GM23338 (cell line): ENCODE measurements around the gene SPP2. TPM values are rescaled to one million over a fixed set of nuclear protein-coding genes. Genes with fewer than 3 reads are reported as not detected.

Experiments
- ATAC-seq: fragments of 200-7000 bp; cut with Tn5 transposase; 3 replicates; pipeline ENCODE4 v1.9.1; 2020
- DNase-seq: peaks from one replicate; pipeline ENCODE4 v3.0.0-alpha.2; 2015; ENCODE audit warnings: low spot score
- H2AFZ ChIP-seq: fragments of 200-600 bp; sonication (generic); 2 replicates; pipeline ENCODE4 v1.8.0; 2016; ENCODE audit warnings: antibody characterized with exemption, mild to moderate bottlenecking, moderate library complexity
- H3F3A ChIP-seq: fragments of 200-600 bp; sonication (generic); replicated peaks from 2 replicates; pipeline ENCODE4 v1.8.0; 2017; ENCODE audit warnings: antibody characterized with exemption, mixed run types, low read depth
- H3K27ac ChIP-seq: fragments of 200-600 bp; sonication (generic); 2 replicates; pipeline ENCODE4 v1.6.1; 2016; ENCODE audit warnings: low read depth
- H3K27me3 ChIP-seq: fragments of 200-600 bp; sonication (generic); 2 replicates; pipeline ENCODE4 v1.8.0; 2016; ENCODE audit warnings: mild to moderate bottlenecking, mixed run types, moderate library complexity; ENCODE audit not compliant: insufficient read depth
- H3K36me3 ChIP-seq: fragments of 200-600 bp; sonication (generic); 2 replicates; pipeline ENCODE4 v1.8.0; 2016; ENCODE audit warnings: mild to moderate bottlenecking; ENCODE audit not compliant: insufficient read depth
- H3K4me1 ChIP-seq: fragments of 200-600 bp; sonication (generic); 2 replicates; pipeline ENCODE4 v1.8.0; 2016; ENCODE audit warnings: mild to moderate bottlenecking, moderate library complexity; ENCODE audit not compliant: insufficient read depth
- H3K4me2 ChIP-seq: fragments of 200-600 bp; sonication (generic); 2 replicates; pipeline ENCODE4 v1.7.1; 2017; ENCODE audit warnings: mixed run types
- H3K4me3 ChIP-seq: fragments of 200-600 bp; sonication (generic); 2 replicates; pipeline ENCODE4 v1.6.1; 2016; ENCODE audit warnings: mixed run types
- H3K79me2 ChIP-seq: fragments of 200-600 bp; sonication (generic); replicated peaks from 2 replicates; pipeline ENCODE4 v1.8.0; 2017; ENCODE audit warnings: mild to moderate bottlenecking; ENCODE audit not compliant: insufficient read depth
- H3K9me2 ChIP-seq: fragments of 200-600 bp; sonication (generic); 2 replicates; pipeline ENCODE4 v1.8.0; 2017; ENCODE audit not compliant: insufficient read depth
- H4K20me1 ChIP-seq: fragments of 200-600 bp; sonication (generic); replicated peaks from 2 replicates; pipeline ENCODE4 v1.8.0; 2017; ENCODE audit warnings: mild to moderate bottlenecking; ENCODE audit not compliant: insufficient read depth
- H3K27ac Mint-ChIP-seq: 2 replicates; pipeline ENCODE4 v1.8.0; 2020; ENCODE audit warnings: inconsistent platforms, mild to moderate bottlenecking, moderate library complexity, mixed read lengths
- H3K27me3 Mint-ChIP-seq: 3 replicates; pipeline ENCODE4 v1.8.0; 2022; ENCODE audit warnings: low read depth, mild to moderate bottlenecking, moderate library complexity, mixed read lengths, inconsistent platforms; ENCODE audit not compliant: insufficient read depth, poor library complexity
- H3K36me3 Mint-ChIP-seq: 3 replicates; pipeline ENCODE4 v1.8.0; 2021; ENCODE audit warnings: low read depth, mild to moderate bottlenecking, inconsistent platforms, moderate library complexity, mixed read lengths
- H3K4me1 Mint-ChIP-seq: 3 replicates; pipeline ENCODE4 v1.8.0; 2020; ENCODE audit warnings: mild to moderate bottlenecking, inconsistent platforms, mixed read lengths
- H3K4me3 Mint-ChIP-seq: 3 replicates; pipeline ENCODE4 v1.8.0; 2021; ENCODE audit warnings: moderate library complexity, mild to moderate bottlenecking, inconsistent platforms, mixed read lengths
- H3K9me3 Mint-ChIP-seq: 3 replicates; pipeline ENCODE4 v1.8.0; 2020; ENCODE audit warnings: moderate library complexity, mild to moderate bottlenecking, inconsistent platforms, mixed read lengths
- CREB1 ChIP-seq: fragments of 250-450 bp; sonication (Bioruptor Pico); IDR thresholded peaks from 2 replicates; pipeline ENCODE4 v1.5.0; 2020; ENCODE audit warnings: low read depth, mild to moderate bottlenecking, moderate library complexity
- CTCF ChIP-seq, 2 experiments: fragments of 200-600 bp in 1 of 2; sonication (generic) in 1 of 2; conservative IDR thresholded peaks; 2 replicates each; pipeline versions ENCODE4 v1.5.1 to v1.6.1; 2016 to 2017; ENCODE audit warnings: antibody characterized with exemption in 2 of 2, low read depth in 2 of 2, mild to moderate bottlenecking in 2 of 2, moderate library complexity in 1 of 2
- ETS1 ChIP-seq: IDR thresholded peaks from 2 replicates; pipeline ENCODE4 v1.6.1; 2016; ENCODE audit warnings: antibody characterized with exemption
- EZH2 ChIP-seq: fragments of 200-600 bp; sonication (generic); IDR thresholded peaks from one replicate; pipeline ENCODE4 v1.8.0; 2017; ENCODE audit warnings: antibody characterized with exemption, mild to moderate bottlenecking, low read depth; ENCODE audit not compliant: unreplicated experiment
- EZH2phosphoT487 ChIP-seq: fragments of 200-600 bp; sonication (generic); IDR thresholded peaks from one replicate; pipeline ENCODE4 v1.8.1; 2018; ENCODE audit warnings: antibody characterized with exemption; ENCODE audit not compliant: unreplicated experiment
- JUNB ChIP-seq: IDR thresholded peaks from one replicate; pipeline ENCODE4 v1.6.1; 2016; ENCODE audit warnings: antibody characterized with exemption; ENCODE audit not compliant: unreplicated experiment
- NANOG ChIP-seq: IDR thresholded peaks from 2 replicates; pipeline ENCODE4 v1.6.1; 2016; ENCODE audit warnings: antibody characterized with exemption, borderline replicate concordance
- POLR2AphosphoS5 ChIP-seq: IDR thresholded peaks from 2 replicates; pipeline ENCODE4 v1.6.1; 2016; ENCODE audit warnings: antibody characterized with exemption, low read depth
- REST ChIP-seq: IDR thresholded peaks from one replicate; pipeline ENCODE4 v1.6.1; 2018; ENCODE audit warnings: antibody characterized with exemption; ENCODE audit not compliant: unreplicated experiment
- STAT1 ChIP-seq: IDR thresholded peaks from one replicate; pipeline ENCODE4 v1.6.1; 2016; ENCODE audit warnings: antibody characterized with exemption; ENCODE audit not compliant: unreplicated experiment
- ZNF114 ChIP-seq: fragments of 250-450 bp; sonication (Bioruptor Pico); IDR thresholded peaks from 2 replicates; pipeline ENCODE4 v1.5.0; 2020; ENCODE audit warnings: mild to moderate bottlenecking, moderate library complexity
- ZNF331 ChIP-seq: fragments of 250-450 bp; sonication (Bioruptor Pico); IDR thresholded peaks from 2 replicates; pipeline ENCODE4 v1.5.0; 2020; ENCODE audit warnings: low read depth, mild to moderate bottlenecking, moderate library complexity
- ZNF462 ChIP-seq: fragments of 250-450 bp; sonication (Bioruptor Pico); IDR thresholded peaks from 2 replicates; pipeline ENCODE4 v1.5.0; 2020; ENCODE audit warnings: mild to moderate bottlenecking, moderate library complexity
- polyA plus RNA-seq: library from polyadenylated mRNA; unstranded; fragments of >200 nt; fragmentation: Nextera tagmentation; extraction: Ambion mirVana; gene quantifications from 2 replicates; pipeline ENCODE4 v1.2.1, GENCODE V29; 2016
- total RNA-seq: library from RNA; depleted of rRNA; stranded (reverse); fragments of >200 nt; shearing (Covaris generic); gene quantifications from 2 replicates; pipeline ENCODE4 v1.2.3, GENCODE V29; 2014

The SPP2 gene
- total and polyA plus RNA-seq, 2 experiments from 2014 or later, result not detected

- ATAC-seq, result no peak
Measured at GRCh38 chr2:234111523-234111922, 61.0 kb downstream of the SPP2 start.

More at GRCh38 chr2:234111523-234111922, 61.0 kb downstream of the SPP2 start:
- Histone ChIP-seq H3K9me2 (no peaks in the 10 kb centered on the region), H3K4me1 (no peaks in the 10 kb centered on the region), H3K36me3 (no peaks in the 10 kb centered on the region), H3F3A (no peaks in the 10 kb centered on the region), H3K79me2 (no peaks in the 10 kb centered on the region), H4K20me1 (no peaks in the 10 kb centered on the region), H3K27ac (no peak overlapping the region), H2AFZ (no peak overlapping the region), H3K27me3 (no peaks in the 10 kb centered on the region), H3K4me3 (no peak overlapping the region), H3K4me2 (no peak overlapping the region)
- DNase-seq, result no peak
- H3K36me3 Mint-ChIP-seq, result no peaks in the 10 kb centered on the region
- no peaks in the 10 kb centered on the region for H3K4me1 Mint-ChIP-seq
- no peak overlapping the region for H3K4me3 Mint-ChIP-seq
- no peak for TF ChIP-seq STAT1
- TF ChIP-seq EZH2phosphoT487, result no peak
- no peak for TF ChIP-seq ETS1
- no peak for TF ChIP-seq REST
- TF ChIP-seq ZNF331 (CRISPR knock-in tag), result no peak
- no peak for TF ChIP-seq ZNF114
- no peak for TF ChIP-seq JUNB
- TF ChIP-seq CTCF (conservative IDR thresholded peaks at IDR 0.05; ENCODE audit: low read depth in 2 of 2), result no peak
- TF ChIP-seq ZNF462 (CRISPR knock-in tag), result no peak
- no peak for TF ChIP-seq POLR2AphosphoS5
- TF ChIP-seq NANOG, result no peak
- TF ChIP-seq EZH2, result no peak
- no peak for TF ChIP-seq CREB1 (CRISPR knock-in tag)
- H3K27ac Mint-ChIP-seq, result no peak overlapping the region
- no peaks in the 10 kb centered on the region for H3K27me3 Mint-ChIP-seq
- H3K9me3 Mint-ChIP-seq, result peaks cover 3% of the 10 kb centered on the region; the same call in 2 of the 3 replicates
